GM10847 (cell line): ENCODE data around the gene NGRN.

Source experiments
- POLR2A ChIP-seq: IDR thresholded peaks from 2 replicates; pipeline ENCODE4 v1.6.1; 2011; ENCODE audit not compliant: insufficient read length; ENCODE audit errors: extremely low read depth

The NGRN gene

DNA sequence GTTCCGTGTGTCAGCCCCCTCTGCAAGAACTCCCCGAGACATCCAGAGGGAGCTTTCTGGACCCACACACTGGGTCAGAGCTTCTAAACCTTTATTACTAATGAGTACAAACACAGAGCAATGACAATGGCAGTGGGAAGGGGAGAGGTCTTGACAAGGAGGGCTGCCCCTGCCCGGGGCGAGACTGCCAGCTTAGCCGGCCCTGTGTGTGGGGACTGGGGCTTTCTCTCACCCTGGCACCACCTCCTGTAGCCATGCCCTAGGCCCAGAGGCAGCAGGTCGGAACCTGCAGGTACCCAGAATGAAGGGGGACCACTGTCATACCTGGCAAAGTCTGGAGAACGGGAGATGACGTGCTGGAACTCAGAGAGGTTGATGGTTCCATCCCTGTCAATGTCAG lies 34.9 kb upstream of the NGRN start:
- TF ChIP-seq POLR2A = no peak

DNA sequence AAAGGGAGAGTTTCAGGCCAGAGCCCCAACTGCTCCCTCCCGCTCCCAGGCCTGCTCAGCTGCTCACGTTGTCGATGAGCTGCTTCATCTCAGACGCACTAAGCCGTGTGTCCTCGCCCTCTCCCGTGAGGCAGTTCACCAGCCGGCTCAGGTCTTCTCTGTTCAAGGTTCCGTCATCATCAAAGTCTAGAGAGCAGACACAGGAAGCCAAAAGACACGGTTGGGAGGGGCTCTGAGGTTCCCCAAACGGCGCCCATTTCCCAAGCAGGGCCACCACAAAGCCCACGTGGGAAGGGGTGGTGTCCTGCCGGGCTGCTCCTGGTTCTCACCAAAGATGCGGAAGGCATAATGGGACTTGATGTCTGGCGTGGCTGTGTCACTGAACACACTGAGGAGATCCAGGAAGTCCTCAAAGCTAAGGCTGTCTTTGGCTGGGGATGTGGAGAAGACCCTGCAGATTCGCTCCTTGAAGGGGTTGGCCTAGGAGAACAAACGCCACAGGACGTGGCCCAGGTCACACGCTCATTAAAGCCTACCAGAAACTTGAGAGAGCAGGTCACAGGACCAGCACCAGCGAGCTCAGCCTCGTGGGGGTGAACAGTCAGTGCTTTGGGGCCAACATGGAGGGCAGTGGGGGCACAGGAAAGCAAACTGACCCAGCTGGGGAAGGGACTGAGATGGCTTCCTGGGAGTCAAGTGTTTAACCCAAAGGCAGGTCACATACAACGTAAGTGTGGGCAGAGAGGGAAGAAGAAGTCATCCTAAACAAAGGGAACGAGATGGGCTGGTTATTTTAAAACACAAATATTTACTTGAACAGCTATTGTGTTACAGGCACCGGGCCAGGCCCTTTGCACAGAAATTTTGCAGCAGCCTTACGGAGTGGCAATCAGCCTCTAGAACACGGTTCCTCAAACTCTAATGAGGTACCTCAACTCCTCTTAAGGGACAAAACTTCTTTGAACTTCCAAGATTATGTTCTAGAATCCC lies 34.1 kb upstream of the NGRN start:
- TF ChIP-seq POLR2A = no peak

GRCh38 chr15:90232196-90232595 lies 33.3 kb upstream of the NGRN start:
- TF ChIP-seq POLR2A = no peak

DNA sequence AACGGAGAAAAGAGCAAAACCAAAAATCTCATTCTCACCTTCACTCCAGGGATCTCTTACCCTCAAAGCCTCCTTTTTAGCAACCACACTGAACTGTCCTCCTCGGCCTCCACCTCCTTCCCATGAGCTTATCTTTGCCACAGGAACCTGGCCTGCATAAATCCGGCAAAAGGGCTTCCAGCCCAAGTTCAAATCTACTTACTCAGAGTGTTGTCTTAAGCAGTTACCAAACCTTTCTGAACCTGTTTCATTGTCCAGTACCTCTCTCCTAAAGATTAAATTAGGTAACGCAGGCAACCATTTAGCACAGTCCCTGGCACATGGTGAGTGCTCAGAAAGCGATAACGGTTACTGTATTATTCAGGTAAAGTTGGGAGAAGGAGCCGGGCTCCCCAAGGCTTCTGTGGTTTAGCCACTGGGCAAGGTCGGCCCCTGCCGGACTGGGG lies 32.5 kb upstream of the NGRN start:
- no peak for TF ChIP-seq POLR2A

- TF ChIP-seq POLR2A = no peak
Observed at GRCh38 chr15:90233387-90234095, 31.9 kb upstream of the NGRN start, which contains the start of gene CIB1. Gene CIB1 (minus strand): TSS chr15:90233941. CDS start chr15:90233885, 56 bp downstream.

DNA sequence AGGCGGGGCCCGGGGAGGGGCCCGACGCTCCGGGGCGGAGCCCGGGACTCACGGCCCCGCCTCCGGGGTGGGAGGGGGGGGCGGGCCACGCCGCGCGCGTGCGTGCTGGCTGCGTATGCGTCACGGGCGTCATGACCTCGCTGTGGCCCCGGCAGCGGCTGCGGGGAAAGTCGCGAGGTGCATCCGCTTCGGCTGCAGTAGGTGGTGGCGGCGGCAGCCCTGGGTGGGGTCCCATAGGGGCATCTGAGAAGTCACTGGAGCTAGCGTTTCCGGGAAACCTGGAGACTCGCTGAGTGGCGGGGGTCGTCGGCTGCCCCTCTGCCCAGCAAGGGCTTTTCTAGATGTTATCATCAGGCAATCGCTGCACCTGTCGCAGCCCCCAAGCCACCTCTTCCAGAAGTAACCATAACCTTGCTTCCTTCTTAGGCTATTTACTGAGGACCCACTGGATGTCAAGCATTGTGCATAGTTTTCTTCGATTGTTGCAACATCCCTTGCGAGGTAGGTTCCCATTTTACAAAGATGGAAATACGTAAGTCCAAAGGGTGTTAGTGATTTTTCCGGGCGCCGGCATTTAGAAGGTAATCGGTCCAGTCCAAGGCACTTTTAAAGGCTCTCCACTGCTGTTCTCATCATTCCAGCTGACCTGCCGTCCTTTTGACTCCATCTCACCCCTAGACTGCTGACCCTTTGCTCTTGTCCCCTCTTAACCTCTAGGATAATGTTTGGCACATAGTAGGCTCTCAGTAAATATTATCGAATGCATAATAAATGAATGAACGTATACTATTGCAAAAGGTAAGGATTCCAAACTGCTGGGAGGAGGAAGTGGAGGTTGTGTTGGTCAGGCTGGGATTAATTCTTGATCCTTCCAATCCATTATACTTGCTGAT lies 31.1 kb upstream of the NGRN start, which contains the start of gene GDPGP1:
Gene GDPGP1 (plus strand): TSS at position 114 of the 893 bp plus-strand sequence. CDS start 6,700 bp downstream, outside the sequence.
- TF ChIP-seq POLR2A = peak; percentile 89

- no peak for TF ChIP-seq POLR2A
Observed at GRCh38 chr15:90239371-90239770, 26.1 kb upstream of the NGRN start.

DNA sequence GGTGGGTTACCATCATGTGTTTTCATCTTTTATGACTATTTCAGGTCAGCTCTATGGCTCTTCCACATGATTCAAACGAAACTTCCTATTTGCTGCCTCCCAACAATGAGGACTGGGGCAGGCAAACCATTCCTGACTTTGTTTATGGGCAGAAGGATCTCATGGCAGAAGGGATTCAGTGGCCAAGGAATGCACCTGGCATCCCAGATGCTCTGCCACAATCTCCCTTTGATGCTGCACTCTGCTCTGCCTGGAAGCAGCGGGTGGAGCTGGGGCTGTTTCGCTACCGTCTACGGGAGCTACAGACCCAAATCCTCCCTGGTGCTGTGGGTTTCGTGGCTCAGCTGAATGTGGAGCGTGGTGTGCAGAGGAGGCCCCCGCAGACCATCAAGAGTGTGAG lies 24.6 kb upstream of the NGRN start:
- TF ChIP-seq POLR2A = no peak

- no peak for TF ChIP-seq POLR2A
Observed at GRCh38 chr15:90241343-90242192, 23.9 kb upstream of the NGRN start.

- no peak for TF ChIP-seq POLR2A
Observed at GRCh38 chr15:90243943-90244639, 21.4 kb upstream of the NGRN start.

- TF ChIP-seq POLR2A = no peak
Observed at GRCh38 chr15:90248789-90249202, 16.7 kb upstream of the NGRN start.

DNA sequence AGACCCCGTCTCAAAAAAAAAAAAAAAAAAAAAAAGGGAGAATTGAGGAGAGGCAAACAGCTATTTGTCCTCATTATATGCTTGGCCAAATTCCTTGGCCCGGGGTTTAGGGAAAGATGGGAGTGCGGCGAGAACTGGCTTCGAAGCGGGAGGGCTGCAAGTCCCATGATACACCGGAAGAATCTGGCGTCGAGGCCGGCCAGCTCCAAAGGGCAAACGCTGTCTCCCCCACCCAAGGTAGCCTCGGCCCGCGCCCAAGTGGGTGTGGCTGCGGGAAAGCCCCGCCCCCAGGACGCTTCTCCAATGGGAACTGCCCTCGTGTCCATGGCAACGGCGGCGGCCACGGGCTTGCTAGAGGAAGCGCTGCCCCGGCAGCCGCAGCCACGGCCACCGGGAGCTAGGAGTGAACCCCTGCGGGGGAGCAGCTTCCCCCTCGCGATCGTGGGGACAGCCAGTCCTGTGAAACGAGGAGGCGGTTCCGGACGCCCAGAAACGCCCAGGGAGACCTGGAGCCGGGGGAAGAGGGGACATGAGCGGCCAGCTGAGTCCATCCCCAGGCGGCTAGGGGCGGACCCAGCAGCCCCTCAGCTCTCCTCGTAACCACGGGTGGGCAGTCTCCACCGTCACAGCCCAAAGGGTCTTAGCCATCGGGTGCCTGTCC lies 16.1 kb upstream of the NGRN start, which contains the start of gene TTLL13:
Gene TTLL13 (plus strand): TSS at position 354 of the 661 bp plus-strand sequence. CDS start 1,075 bp downstream, outside the sequence.
- no peak for TF ChIP-seq POLR2A

DNA sequence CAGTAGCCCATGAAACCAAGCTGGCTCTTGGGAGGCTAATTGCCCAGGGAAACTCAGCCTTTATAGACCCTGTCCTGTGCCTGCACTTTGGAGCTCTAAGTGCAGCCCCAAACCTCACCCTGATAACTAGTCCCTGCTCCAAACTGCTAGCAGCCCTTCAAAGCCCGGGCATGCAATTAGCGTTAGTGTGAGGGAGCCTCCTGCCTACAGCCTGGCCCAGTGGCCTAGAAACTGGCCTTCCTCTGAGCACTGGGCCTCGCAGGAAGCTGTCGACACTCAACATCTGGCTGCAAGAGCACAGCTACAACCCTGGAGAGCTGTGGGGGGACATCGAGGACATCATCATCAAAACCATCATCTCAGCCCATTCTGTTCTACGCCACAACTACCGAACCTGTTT lies 7.7 kb upstream of the NGRN start:
- TF ChIP-seq POLR2A = no peak

DNA sequence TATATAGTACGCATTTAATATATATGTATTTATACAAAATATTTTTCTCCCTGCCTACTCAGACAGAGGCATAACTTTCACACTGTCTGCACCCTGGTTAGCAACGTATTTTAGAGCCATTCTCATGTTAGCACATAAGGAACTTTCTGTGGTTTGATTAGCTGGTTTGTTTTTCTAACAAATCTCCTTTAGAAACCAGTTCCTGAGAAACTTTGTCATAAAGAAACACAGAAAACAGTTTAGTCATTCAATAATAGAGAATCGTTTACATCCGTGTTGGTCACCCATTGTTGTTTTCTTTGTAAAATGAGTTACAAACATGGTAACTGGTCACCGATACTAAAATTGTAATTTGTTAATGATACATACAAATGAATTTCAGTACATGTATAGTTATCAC lies 5.9 kb upstream of the NGRN start:
- no peak for TF ChIP-seq POLR2A
